ENCODE data around the gene ITGAE.
"Not testable (repeated sequence)": the region's sequence is repeated elsewhere in the genome, so short reads cannot be mapped to it uniquely, and the experiment has no call there.

Gene ITGAE

DNA sequence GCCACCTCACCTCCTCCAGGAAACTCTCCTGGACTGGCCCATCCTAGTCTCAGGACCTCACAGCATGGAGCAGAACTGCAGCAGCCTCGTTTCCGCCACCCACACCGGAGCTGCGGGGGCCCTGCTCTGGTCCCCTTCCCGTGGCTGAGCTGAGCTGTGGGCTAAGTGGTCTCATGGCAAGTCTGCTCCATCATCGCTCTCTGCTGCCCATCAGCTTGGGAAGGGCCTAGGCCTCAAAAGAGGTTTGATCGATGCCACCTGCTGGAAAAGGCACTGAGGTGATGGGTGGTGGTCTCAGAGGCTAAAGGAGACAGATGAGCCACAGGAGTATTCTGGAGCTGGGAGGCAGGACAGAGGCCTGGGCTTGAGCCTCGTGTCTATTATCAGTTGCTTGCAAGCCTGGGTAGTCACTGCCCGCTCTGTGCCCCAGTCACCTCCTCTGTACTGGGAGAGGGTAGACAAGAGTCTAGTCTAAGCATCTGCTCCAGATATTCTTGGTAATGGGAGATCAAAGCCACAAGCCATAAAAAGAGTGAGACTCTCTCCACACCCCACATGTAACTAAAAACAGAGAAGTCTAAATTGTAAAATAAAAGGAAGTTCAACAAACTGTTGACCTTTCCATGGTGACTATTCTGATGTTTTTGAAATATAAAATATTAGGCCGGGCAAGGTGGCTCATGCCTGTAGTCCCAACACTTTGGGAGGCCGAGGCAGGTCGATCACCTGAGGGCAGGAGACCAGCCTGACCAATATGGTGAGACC lies 1.6 kb downstream of the ITGAE start:
- TF ChIP-seq, protein P1, sequence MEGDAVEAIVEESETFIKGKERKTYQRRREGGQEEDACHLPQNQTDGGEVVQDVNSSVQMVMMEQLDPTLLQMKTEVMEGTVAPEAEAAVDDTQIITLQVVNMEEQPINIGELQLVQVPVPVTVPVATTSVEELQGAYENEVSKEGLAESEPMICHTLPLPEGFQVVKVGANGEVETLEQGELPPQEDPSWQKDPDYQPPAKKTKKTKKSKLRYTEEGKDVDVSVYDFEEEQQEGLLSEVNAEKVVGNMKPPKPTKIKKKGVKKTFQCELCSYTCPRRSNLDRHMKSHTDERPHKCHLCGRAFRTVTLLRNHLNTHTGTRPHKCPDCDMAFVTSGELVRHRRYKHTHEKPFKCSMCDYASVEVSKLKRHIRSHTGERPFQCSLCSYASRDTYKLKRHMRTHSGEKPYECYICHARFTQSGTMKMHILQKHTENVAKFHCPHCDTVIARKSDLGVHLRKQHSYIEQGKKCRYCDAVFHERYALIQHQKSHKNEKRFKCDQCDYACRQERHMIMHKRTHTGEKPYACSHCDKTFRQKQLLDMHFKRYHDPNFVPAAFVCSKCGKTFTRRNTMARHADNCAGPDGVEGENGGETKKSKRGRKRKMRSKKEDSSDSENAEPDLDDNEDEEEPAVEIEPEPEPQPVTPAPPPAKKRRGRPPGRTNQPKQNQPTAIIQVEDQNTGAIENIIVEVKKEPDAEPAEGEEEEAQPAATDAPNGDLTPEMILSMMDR (IDR thresholded peaks at IDR 0.05; ENCODE audit: extremely low read depth, missing control alignments), result no peak

DNA sequence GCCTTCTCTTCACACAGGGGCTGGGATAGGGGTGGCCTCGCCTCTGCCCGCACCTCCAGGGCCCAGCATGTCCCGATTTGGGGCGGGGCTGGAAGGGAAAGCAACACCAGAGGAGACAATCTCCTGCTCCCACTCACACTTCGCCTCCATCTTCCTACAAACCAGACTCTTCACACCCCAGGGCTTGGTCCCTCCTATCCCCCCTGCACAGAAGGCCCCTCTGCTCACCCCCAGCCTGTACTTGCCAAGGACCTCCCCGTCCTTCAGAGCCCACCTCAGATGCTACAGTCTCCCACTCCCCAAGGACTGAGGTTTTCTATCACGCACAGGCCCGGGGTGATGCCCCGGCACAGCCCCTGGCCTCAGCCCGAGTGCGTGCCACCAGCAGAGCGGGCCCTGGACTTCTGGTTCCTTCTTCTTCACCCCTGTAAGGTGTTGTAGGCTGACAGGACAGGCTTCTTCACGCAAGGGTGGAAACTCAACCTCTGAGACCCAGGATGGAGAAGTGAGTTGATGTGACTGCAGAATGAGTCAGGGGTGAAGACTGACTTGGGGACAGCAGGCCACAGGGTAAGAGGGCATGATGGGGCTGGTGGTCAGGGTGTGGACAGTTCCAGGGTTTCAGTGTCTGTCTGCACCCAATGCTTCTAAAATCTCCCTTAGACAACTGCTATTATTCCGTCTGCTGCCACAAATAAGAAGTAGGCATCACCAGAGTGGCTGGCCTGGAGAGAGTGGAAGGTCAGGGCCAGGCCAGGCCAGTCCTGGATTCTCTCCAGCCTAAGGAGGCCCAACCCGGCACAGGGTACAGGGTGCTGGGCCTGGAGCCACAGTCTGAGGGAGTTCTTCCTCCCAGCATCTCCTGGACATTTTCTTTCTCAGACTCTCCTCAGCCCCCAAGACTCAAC lies 2.5 kb downstream of the ITGAE start:
- DNase-seq (ENCODE audit: low spot score), result peak; percentile 48
- TF ChIP-seq, protein P1 (IDR thresholded peaks at IDR 0.05; ENCODE audit: extremely low read depth, missing control alignments), result no peak

More for the DNA sequence above, 1.6 kb downstream of the ITGAE start:
- DNase-seq (ENCODE audit: low spot score), result no peak

DNA sequence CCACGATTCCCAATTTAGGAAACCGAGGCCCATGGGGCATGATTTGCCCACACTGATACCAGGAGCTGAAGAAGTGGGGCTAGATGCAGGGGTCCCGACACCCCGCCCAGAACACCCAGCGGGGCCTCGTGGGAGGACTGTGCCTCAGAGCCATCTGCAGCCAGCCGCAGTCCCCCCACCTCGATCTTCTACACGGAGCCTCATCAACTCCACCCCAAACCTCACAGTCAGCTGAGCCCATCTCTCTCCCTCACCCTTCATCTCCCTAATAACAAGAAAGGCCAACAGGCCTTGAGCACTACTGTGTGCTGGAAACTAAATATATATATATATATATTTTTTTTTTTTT lies 4.2 kb downstream of the ITGAE start:
- DNase-seq (ENCODE audit: low spot score), result peak; percentile 69
- TF ChIP-seq, protein P1 (IDR thresholded peaks at IDR 0.05; ENCODE audit: extremely low read depth, missing control alignments), result no peak

DNA sequence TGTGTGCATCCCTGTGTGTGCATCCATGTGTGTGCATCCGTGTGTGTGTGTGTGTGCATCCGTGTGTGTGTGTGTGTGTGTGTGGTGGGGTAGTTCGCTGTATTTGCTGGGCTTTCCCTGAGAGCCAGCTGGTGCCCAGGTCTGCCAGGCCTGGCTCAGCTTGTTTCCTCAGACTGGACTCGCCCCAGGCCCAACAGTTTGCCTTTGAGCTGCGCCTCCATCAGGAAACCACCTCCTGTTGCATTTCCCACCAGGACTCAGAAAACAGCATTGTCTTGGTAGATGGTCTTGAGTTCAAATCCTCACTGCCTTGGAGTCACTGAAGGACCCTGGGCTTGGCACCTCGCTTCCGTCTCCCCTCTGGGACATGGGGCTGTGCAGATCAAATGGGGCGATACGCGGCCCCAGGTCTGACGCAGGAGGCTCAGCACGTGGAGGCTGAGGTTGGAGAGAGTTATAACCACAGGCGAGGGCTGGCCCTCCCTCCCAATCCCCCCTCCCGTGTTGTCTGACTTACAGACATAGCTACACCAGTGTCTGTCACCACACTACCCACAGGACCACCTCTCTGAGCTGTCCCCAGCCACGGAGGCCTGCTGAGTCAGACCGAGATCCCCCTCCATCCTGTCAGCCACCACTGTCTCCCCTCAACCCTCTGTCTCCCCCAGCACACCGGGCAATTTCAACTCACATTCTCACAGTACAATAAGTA lies 4.7 kb downstream of the ITGAE start:
- peak; percentile 85 for DNase-seq (ENCODE audit: low spot score)
- TF ChIP-seq, protein P1 (IDR thresholded peaks at IDR 0.05; ENCODE audit: extremely low read depth, missing control alignments), result no peak

DNA sequence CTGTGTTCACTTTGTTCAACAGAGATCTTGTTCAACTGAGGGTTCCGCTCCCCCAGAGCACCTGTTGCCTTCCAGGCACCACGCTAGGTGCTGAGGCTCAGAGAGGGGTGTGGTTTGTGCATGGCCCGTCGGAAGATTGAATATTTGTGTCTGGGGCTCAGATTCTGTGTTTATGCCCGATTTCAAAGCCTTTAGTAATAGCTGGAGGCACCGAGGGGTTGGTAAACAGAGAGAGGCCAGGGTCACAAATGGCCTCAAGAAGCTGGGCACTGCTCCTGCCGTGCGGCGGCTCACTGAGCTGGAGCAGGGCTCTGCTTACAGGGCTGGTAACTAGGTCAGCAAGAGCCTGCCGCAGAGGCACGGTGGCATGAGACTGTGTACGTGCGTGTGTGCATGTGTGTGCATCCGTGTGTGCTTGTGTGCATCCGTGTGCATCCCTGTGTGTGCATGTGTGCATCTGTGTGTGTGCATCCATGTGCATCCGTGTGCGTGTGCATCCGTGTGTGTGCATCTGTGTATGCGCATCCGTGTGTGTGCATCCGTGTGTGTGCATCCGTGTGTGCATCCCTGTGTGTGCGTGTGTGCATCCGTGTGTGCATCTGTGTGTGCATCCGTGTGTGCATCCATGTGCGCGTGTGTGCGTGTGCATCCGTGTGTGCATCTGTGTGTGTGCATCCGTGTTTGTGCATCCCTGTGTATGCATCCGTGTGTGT lies 5.4 kb downstream of the ITGAE start:
- no peak for DNase-seq (ENCODE audit: low spot score)

DNA sequence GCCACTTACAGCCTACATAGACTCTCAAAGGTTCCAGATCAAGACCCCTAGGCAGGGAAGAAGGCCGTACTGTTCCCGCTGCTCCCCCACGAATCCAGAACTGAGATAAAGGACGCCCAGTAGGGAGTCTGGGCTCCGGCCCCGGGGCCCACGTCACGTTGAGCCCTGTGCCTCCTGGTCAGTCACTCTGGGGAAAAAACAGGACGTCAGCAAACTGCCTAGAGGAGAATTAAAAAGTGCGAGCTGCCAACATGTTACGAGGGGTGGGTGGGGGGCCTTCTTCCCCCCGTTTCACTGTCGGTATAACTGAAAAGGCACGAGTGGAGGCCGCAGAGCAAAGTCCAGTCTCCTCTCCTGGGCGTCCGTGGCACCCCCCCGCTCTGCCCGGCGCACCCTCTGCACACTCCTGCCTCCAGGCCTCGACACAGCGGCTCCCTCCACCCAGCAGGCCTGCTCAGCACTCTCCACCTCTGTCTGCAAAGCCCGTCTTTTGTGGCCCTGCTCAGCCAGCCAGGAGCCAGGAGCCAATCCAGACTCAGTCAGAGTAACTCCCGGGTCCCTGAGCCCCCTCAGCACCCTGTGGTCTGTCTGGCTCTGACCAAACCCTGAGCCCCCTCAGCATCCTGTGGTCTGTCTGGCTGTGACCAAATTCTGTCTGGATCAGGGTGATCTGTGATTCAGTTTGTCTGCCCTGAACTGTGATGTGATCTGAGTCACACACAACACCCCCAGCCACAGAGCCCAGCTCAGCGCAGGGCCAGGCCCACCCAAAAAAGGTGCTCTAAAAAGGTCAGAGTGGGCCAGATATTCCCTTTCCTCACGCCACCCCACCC lies 6.2 kb downstream of the ITGAE start:
- DNase-seq (ENCODE audit: low spot score), result no peak
- TF ChIP-seq, protein P1 (IDR thresholded peaks at IDR 0.05; ENCODE audit: extremely low read depth, missing control alignments), result no peak

More for the DNA sequence above, 5.4 kb downstream of the ITGAE start:
- TF ChIP-seq, protein P1 (IDR thresholded peaks at IDR 0.05; ENCODE audit: extremely low read depth, missing control alignments), result no peak

DNA sequence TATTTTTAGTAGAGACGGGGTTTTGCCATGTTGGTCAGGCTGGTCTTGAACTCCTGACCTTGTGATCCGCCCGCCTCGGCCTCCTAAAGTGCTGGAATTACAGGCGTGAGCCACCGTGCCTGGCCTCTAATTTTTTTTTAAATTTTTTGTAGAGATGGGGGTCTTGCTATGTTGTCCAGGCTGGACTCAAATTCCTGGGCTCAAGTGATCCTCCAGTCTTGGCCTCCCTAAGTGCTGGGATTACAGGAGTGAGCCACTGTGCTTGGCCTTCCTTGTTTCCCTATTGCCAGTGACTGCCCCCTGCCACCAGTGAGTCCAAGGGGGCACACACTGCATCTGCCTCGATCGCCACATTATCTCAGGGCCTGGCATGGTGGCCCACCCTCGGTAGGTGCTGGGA lies 6.8 kb downstream of the ITGAE start:
- DNase-seq (ENCODE audit: low spot score), result not testable (repeated sequence)

DNA sequence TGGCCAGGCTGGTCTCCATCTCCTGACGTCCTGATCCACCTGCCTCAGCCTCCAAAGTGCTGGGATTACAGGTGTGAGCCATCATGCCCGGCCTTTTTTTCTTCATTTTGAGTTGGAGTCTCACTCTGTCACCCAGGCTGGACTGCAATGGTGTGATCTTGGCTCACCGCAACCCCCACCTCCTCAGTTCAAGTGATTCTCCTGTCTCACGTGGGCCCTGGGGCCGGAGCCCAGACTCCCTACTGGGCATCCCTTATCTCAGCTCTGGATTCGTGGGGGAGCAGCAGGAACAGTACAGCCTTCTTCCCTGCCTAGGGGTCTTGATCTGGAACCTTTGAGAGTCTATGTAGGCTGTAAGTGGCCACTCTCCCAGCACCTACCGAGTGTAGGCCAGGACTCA lies 7.7 kb downstream of the ITGAE start:
- not testable (repeated sequence) for DNase-seq (ENCODE audit: low spot score)

Data from GM20000 (cell line).